Measurements from ENCODE around the gene PPFIA2.

Gene PPFIA2

DNA sequence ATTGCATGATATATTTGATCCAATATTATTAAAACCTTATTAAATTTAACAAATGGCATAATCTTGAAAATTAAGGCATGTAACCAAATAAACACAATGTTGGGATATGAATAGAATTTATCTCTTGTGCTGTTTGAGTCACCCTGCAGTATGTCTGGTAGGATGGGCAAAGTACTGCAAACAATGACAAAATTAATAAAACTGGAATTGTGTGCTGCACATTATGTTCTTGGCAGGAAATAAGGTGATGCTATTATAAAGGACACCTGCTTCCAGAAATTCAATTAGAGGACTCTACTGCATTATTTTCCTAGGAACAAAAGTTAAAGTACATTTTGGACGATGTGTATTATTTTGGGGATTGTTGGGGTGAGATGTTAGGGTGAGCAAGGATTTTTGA, 132.7 kb downstream of the PPFIA2 start:
- Histone ChIP-seq H3K27me3 (ENCODE audit: control insufficient read depth in 1 of 2, insufficient read depth in 1 of 2, low read length in 2 of 2) (no peaks in the 10 kb centered on the region), H2AFZ (ENCODE audit: low read depth, low read length) (no peak overlapping the region), H3K9me3 (ENCODE audit: control insufficient read depth, low read length) (no peaks in the 10 kb centered on the region), H3K36me3 (ENCODE audit: control insufficient read depth in 1 of 2, insufficient read depth in 2 of 2, low read depth in 1 of 2, low read length in 2 of 2) (no peaks in the 10 kb centered on the region), H3K4me1 (ENCODE audit: control insufficient read depth, insufficient read depth, low read depth, low read length) (no peaks in the 10 kb centered on the region), H3K27ac (ENCODE audit: low read length, poor library complexity, severe bottlenecking) (no peak overlapping the region), H3K23ac (ENCODE audit: low read length in 2 of 2) (no peak overlapping the region), H3K18ac (ENCODE audit: low read depth in 1 of 2, low read length in 2 of 2) (no peak overlapping the region), H3K4me2 (ENCODE audit: low read length, poor library complexity, severe bottlenecking) (no peak overlapping the region), H3K9ac (ENCODE audit: low read length) (no peak overlapping the region), H3K4me3 (ENCODE audit: insufficient read depth in 1 of 2, low read depth in 1 of 2, low read length in 2 of 2) (no peak overlapping the region), H3K79me1 (replicated peaks; ENCODE audit: low read length, poor library complexity, severe bottlenecking) (no peaks in the 10 kb centered on the region), H4K8ac (ENCODE audit: low read length) (no peak overlapping the region), H2BK120ac (ENCODE audit: low read depth, low read length) (no peak overlapping the region), H3K14ac (ENCODE audit: low read length in 2 of 2) (no peak overlapping the region), H2AK5ac (ENCODE audit: low read length, severe bottlenecking) (no peak overlapping the region), H2BK5ac (ENCODE audit: low read depth, low read length, poor library complexity, severe bottlenecking) (no peak overlapping the region), H3K4ac (ENCODE audit: low read depth in 1 of 2, low read length in 2 of 2) (no peak overlapping the region), H2BK12ac (ENCODE audit: low read length in 2 of 2) (no peak overlapping the region), H4K91ac (ENCODE audit: low read length) (no peak overlapping the region), H2BK15ac (ENCODE audit: low read depth, poor library complexity, severe bottlenecking) (no peak overlapping the region)
- no CpG with 5 or more reads among the region's 1 CpG for WGBS
- DNase-seq = no peak

- Histone ChIP-seq H3K4me1 (ENCODE audit: control insufficient read depth, insufficient read depth, low read depth, low read length) (no peaks in the 10 kb centered on the region), H3K4ac (ENCODE audit: low read depth in 1 of 2, low read length in 2 of 2) (no peak overlapping the region), H3K14ac (ENCODE audit: low read length in 2 of 2) (no peak overlapping the region), H2BK5ac (ENCODE audit: low read depth, low read length, poor library complexity, severe bottlenecking) (no peak overlapping the region), H4K91ac (ENCODE audit: low read length) (no peak overlapping the region), H3K27me3 (ENCODE audit: control insufficient read depth in 1 of 2, insufficient read depth in 1 of 2, low read length in 2 of 2) (no peaks in the 10 kb centered on the region), H2BK15ac (ENCODE audit: low read depth, poor library complexity, severe bottlenecking) (no peak overlapping the region), H3K4me3 (ENCODE audit: insufficient read depth in 1 of 2, low read depth in 1 of 2, low read length in 2 of 2) (no peak overlapping the region), H3K79me1 (replicated peaks; ENCODE audit: low read length, poor library complexity, severe bottlenecking) (no peaks in the 10 kb centered on the region), H3K9me3 (ENCODE audit: control insufficient read depth, low read length) (no peaks in the 10 kb centered on the region), H3K27ac (ENCODE audit: low read length, poor library complexity, severe bottlenecking) (no peak overlapping the region), H2AK5ac (ENCODE audit: low read length, severe bottlenecking) (no peak overlapping the region), H3K4me2 (ENCODE audit: low read length, poor library complexity, severe bottlenecking) (no peak overlapping the region), H2BK12ac (ENCODE audit: low read length in 2 of 2) (no peak overlapping the region), H2BK120ac (ENCODE audit: low read depth, low read length) (no peak overlapping the region), H4K8ac (ENCODE audit: low read length) (no peak overlapping the region), H3K18ac (ENCODE audit: low read depth in 1 of 2, low read length in 2 of 2) (no peak overlapping the region), H3K36me3 (ENCODE audit: control insufficient read depth in 1 of 2, insufficient read depth in 2 of 2, low read depth in 1 of 2, low read length in 2 of 2) (no peaks in the 10 kb centered on the region), H2AFZ (ENCODE audit: low read depth, low read length) (no peak overlapping the region), H3K9ac (ENCODE audit: low read length) (no peak overlapping the region), H3K23ac (ENCODE audit: low read length in 2 of 2) (no peak overlapping the region)
- WGBS = no CpG with 5 or more reads among the region's 2 CpGs
- DNase-seq = no peak
Observed at GRCh38 chr12:81617915-81618314, 141.2 kb downstream of the PPFIA2 start.

DNA sequence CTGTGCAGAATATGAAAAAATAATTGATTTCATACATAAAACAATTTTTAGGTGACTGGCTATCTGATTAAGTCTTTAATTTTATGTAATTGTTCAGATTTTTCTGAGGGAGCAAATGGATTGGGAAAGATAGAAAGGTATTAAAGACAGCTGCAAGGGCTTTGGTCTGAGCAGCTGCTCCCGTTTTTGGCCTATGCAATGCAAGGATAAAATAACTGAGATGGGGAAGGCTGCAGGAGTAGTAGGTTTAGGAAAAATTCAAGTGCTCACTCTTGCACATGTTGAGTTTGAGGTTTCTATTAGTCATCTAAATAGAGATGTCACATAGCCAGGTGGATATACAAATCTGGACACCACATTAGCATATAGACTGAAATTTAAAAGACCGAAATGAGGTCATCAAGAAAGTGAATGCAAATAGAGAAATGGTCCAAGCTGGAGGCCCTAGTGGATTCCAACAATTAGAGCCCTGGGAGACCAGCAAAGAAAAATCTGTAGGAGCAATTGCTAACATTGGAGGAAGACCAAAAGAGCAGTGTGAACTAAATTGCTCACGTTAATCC, 144.0 kb downstream of the PPFIA2 start:
- Histone ChIP-seq H3K79me1 (replicated peaks; ENCODE audit: low read length, poor library complexity, severe bottlenecking) (no peaks in the 10 kb centered on the region), H3K18ac (ENCODE audit: low read depth in 1 of 2, low read length in 2 of 2) (no peak overlapping the region), H3K4ac (ENCODE audit: low read depth in 1 of 2, low read length in 2 of 2) (no peak overlapping the region), H2AFZ (ENCODE audit: low read depth, low read length) (no peak overlapping the region), H3K4me1 (ENCODE audit: control insufficient read depth, insufficient read depth, low read depth, low read length) (peaks cover 2% of the 10 kb centered on the region), H2BK15ac (ENCODE audit: low read depth, poor library complexity, severe bottlenecking) (no peak overlapping the region), H4K8ac (ENCODE audit: low read length) (no peak overlapping the region), H3K27me3 (ENCODE audit: control insufficient read depth in 1 of 2, insufficient read depth in 1 of 2, low read length in 2 of 2) (no peaks in the 10 kb centered on the region), H3K36me3 (ENCODE audit: control insufficient read depth in 1 of 2, insufficient read depth in 2 of 2, low read depth in 1 of 2, low read length in 2 of 2) (no peaks in the 10 kb centered on the region), H3K27ac (ENCODE audit: low read length, poor library complexity, severe bottlenecking) (no peak overlapping the region), H3K23ac (ENCODE audit: low read length in 2 of 2) (no peak overlapping the region), H3K14ac (ENCODE audit: low read length in 2 of 2) (no peak overlapping the region), H3K9ac (ENCODE audit: low read length) (no peak overlapping the region), H3K4me2 (ENCODE audit: low read length, poor library complexity, severe bottlenecking) (no peak overlapping the region), H2BK5ac (ENCODE audit: low read depth, low read length, poor library complexity, severe bottlenecking) (no peak overlapping the region), H3K9me3 (ENCODE audit: control insufficient read depth, low read length) (no peaks in the 10 kb centered on the region), H4K91ac (ENCODE audit: low read length) (no peak overlapping the region), H2BK12ac (ENCODE audit: low read length in 2 of 2) (no peak overlapping the region), H2BK120ac (ENCODE audit: low read depth, low read length) (no peak overlapping the region), H2AK5ac (ENCODE audit: low read length, severe bottlenecking) (no peak overlapping the region), H3K4me3 (ENCODE audit: insufficient read depth in 1 of 2, low read depth in 1 of 2, low read length in 2 of 2) (no peak overlapping the region)
- no peak for DNase-seq
- WGBS = 82% methylated on average over 3 of the region's 3 CpGs

DNA sequence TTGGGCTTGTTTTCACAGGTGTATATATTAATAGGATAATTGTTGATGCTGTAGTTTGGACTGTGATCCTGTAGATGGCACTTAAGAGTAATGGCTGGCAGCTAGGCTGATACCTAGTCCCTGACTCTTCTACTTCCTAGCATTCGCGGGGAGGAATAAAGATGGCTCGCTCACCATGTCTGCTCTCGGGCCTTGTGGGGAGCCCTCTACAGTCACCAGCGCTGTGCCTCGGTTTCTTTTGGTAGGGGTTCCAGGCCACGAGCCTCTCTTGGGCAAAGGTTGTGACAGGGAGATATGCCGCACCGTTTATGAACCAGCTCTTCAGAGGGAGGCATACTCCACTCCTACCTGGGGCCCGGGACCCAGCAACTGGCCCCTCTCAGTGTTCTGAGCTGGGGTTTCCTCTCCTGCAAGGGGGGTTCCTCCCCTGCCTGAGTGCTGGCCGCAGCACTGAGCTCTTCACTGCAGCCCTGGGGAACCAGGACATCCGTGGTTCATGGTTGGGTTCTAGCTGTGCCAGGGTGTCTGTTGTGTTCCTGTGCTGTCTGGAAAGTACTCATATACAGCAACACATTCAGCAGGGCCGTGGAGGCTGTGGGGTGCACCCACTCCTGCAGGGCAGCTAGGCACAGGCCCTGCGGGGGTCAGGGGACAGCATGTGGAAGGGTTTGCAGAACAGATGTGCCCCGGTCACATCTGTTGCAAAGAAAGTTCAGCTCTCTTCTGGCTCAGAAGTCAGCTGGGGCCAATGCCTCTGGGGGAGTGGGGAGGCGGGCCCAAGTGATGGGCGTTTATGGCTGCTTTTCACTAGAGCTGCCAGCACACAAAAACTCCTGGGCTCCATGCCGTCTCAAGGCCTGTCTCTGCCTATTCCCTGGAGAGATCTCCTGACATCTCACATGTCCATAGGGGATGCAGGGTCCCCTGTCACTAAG, 147.9 kb downstream of the PPFIA2 start:
- no peak overlapping the region for H3K18ac ChIP-seq (ENCODE audit: low read depth in 1 of 2, low read length in 2 of 2)
- no peak for DNase-seq
- no peak overlapping the region for H4K8ac ChIP-seq (ENCODE audit: low read length)
- H3K79me1 ChIP-seq (replicated peaks; ENCODE audit: low read length, poor library complexity, severe bottlenecking) = no peaks in the 10 kb centered on the region
- no peaks in the 10 kb centered on the region for H3K36me3 ChIP-seq (ENCODE audit: control insufficient read depth in 1 of 2, insufficient read depth in 2 of 2, low read depth in 1 of 2, low read length in 2 of 2)
- no peak overlapping the region for H2BK5ac ChIP-seq (ENCODE audit: low read depth, low read length, poor library complexity, severe bottlenecking)
- no peak overlapping the region for H3K14ac ChIP-seq (ENCODE audit: low read length in 2 of 2)
- 70% methylated on average over 18 of the region's 18 CpGs for WGBS
- H2BK120ac ChIP-seq (ENCODE audit: low read depth, low read length) = no peak overlapping the region
- H2BK15ac ChIP-seq (ENCODE audit: low read depth, poor library complexity, severe bottlenecking) = no peak overlapping the region
- no peak overlapping the region for H2AFZ ChIP-seq (ENCODE audit: low read depth, low read length)
- H2BK12ac ChIP-seq (ENCODE audit: low read length in 2 of 2) = no peak overlapping the region
- no peak overlapping the region for H3K23ac ChIP-seq (ENCODE audit: low read length in 2 of 2)
- no peak overlapping the region for H3K4me2 ChIP-seq (ENCODE audit: low read length, poor library complexity, severe bottlenecking)
- H2AK5ac ChIP-seq (ENCODE audit: low read length, severe bottlenecking) = no peak overlapping the region
- H3K9ac ChIP-seq (ENCODE audit: low read length) = no peak overlapping the region
- H4K91ac ChIP-seq (ENCODE audit: low read length) = no peak overlapping the region
- H3K27ac ChIP-seq (ENCODE audit: low read length, poor library complexity, severe bottlenecking) = no peak overlapping the region
- H3K4ac ChIP-seq (ENCODE audit: low read depth in 1 of 2, low read length in 2 of 2) = no peak overlapping the region
- no peak overlapping the region for H3K4me3 ChIP-seq (ENCODE audit: insufficient read depth in 1 of 2, low read depth in 1 of 2, low read length in 2 of 2)
- H3K9me3 ChIP-seq (ENCODE audit: control insufficient read depth, low read length) = no peaks in the 10 kb centered on the region
- peaks cover 2% of the 10 kb centered on the region for H3K4me1 ChIP-seq (ENCODE audit: control insufficient read depth, insufficient read depth, low read depth, low read length)
- no peaks in the 10 kb centered on the region for H3K27me3 ChIP-seq (ENCODE audit: control insufficient read depth in 1 of 2, insufficient read depth in 1 of 2, low read length in 2 of 2)
